SK-N-DZ (cell line): Measurements from ENCODE around the gene ITGB1.
"Not testable (repeated sequence)": the region's sequence is repeated elsewhere in the genome, so short reads cannot be mapped to it uniquely, and the experiment has no call there.

Experiments
- DNase-seq: peaks from one replicate; pipeline ENCODE4 v3.0.0-alpha.2; 2015; ENCODE audit warnings: low spot score

Gene ITGB1

GRCh38 chr10:32980558-32981468 is 22.8 kb upstream of the ITGB1 start:
- peak; percentile 90 for DNase-seq

- DNase-seq = no peak
Measured at GRCh38 chr10:32980242-32980557, 22.2 kb upstream of the ITGB1 start.

- DNase-seq = not testable (repeated sequence)
Measured at GRCh38 chr10:32979719-32980118, 21.7 kb upstream of the ITGB1 start.

GRCh38 chr10:32979041-32979440 is 21.0 kb upstream of the ITGB1 start:
- no peak for DNase-seq

GRCh38 chr10:32977846-32978809 is 20.1 kb upstream of the ITGB1 start:
- DNase-seq = not testable (repeated sequence)

- no peak for DNase-seq
Measured at GRCh38 chr10:32976338-32976737, 18.3 kb upstream of the ITGB1 start.

- DNase-seq = no peak
Measured at GRCh38 chr10:32972929-32973328, 14.9 kb upstream of the ITGB1 start.

- no peak for DNase-seq
Measured at GRCh38 chr10:32972460-32972859, 14.4 kb upstream of the ITGB1 start.

GRCh38 chr10:32971536-32972091 is 13.6 kb upstream of the ITGB1 start:
- no peak for DNase-seq

- no peak for DNase-seq
Measured at GRCh38 chr10:32970910-32971309, 12.9 kb upstream of the ITGB1 start.

- no peak for DNase-seq
Measured at GRCh38 chr10:32964270-32964669, 6.2 kb upstream of the ITGB1 start.

- no peak for DNase-seq
Measured at GRCh38 chr10:32963096-32963495, 5.1 kb upstream of the ITGB1 start.

GRCh38 chr10:32962521-32962920 is 4.5 kb upstream of the ITGB1 start:
- no peak for DNase-seq

GRCh38 chr10:32961895-32962369 is 3.9 kb upstream of the ITGB1 start:
- no peak for DNase-seq

GRCh38 chr10:32961343-32961894 is 3.4 kb upstream of the ITGB1 start:
- DNase-seq = no peak

- no peak for DNase-seq
Measured at GRCh38 chr10:32960022-32960421, 2.0 kb upstream of the ITGB1 start.

- DNase-seq = no peak
Measured at GRCh38 chr10:32959006-32959920, 1.2 kb upstream of the ITGB1 start.

- no peak for DNase-seq
Measured at GRCh38 chr10:32957341-32958084, 517 bp downstream of the ITGB1 start.

GRCh38 chr10:32956365-32957197 is 1.4 kb downstream of the ITGB1 start:
- DNase-seq = no peak
